ENCODE results near the gene ABCC11.

GRCh38 chr16:48138543-48138942 lies 108.8 kb downstream of the ABCC11 start:
- TF ChIP-seq GATA2 (IDR thresholded peaks at IDR 0.05; ENCODE audit: low read depth, low read length) (no peak), GATA3 (IDR thresholded peaks at IDR 0.05; ENCODE audit: low read depth, low read length) (no peak)

Measured in SH-SY5Y (cell line).